H1 (cell line): ENCODE results near the gene ACAP1. TPM values are rescaled to one million over a fixed set of nuclear protein-coding genes. Genes with fewer than 3 reads are reported as not detected.
"Not testable (repeated sequence)": the region's sequence is repeated elsewhere in the genome, so short reads cannot be mapped to it uniquely, and the experiment has no call there.

Source experiments
- CTCF ChIA-PET: fragments of 300-600 bp; sonication (Branson Sonifier 250); formaldehyde crosslinking; loops from one replicate; lab custom pipeline; 2021; ENCODE audit not compliant: partially characterized antibody; lab: Charles Lee
- POLR2A ChIA-PET: fragments of 300-600 bp; sonication (Branson Sonifier 250); formaldehyde crosslinking; loops from one replicate; lab custom pipeline; 2021; ENCODE audit warnings: inconsistent platforms; ENCODE audit not compliant: partially characterized antibody; lab: Charles Lee
- DNase-seq, 2 experiments: peaks; one replicate each; pipeline versions ENCODE4 v3.0.0 to v3.0.0-alpha.2; 2010 to 2022; ENCODE audit warnings: low spot score in 2 of 2, low read depth in 1 of 2, mixed read lengths in 1 of 2
- FAIRE-seq: peaks from 2 replicates; lab custom pipeline; 2011; peaks lifted over from hg19 to GRCh38; lab: Jason Lieb, UNC
- H2AFZ ChIP-seq: 2 replicates; pipeline ENCODE4 v1.8.1; 2012; ENCODE audit warnings: low read length, inconsistent platforms
- H2AK5ac ChIP-seq: 2 replicates; pipeline ENCODE4 v1.6.1; 2013; ENCODE audit warnings: low read depth, low read length
- H2BK120ac ChIP-seq: replicated peaks from 2 replicates; pipeline ENCODE3; 2013; ENCODE audit warnings: low read depth, low read length, inconsistent platforms
- H2BK12ac ChIP-seq: 2 replicates; pipeline ENCODE4 v1.6.1; 2013; ENCODE audit warnings: low read depth, low read length
- H2BK15ac ChIP-seq: 2 replicates; pipeline ENCODE4 v1.6.1; 2013; ENCODE audit warnings: low read length
- H2BK20ac ChIP-seq: 2 replicates; pipeline ENCODE4 v1.6.1; 2013; ENCODE audit warnings: low read length
- H2BK5ac ChIP-seq: 2 replicates; pipeline ENCODE4 v1.6.1; 2013; ENCODE audit warnings: low read depth, low read length
- H3K14ac ChIP-seq: 2 replicates; pipeline ENCODE4 v1.6.1; 2013; ENCODE audit warnings: inconsistent platforms; ENCODE audit not compliant: insufficient read length
- H3K18ac ChIP-seq: 2 replicates; pipeline ENCODE4 v1.6.1; 2013; ENCODE audit warnings: low read length; ENCODE audit errors: extremely low read depth
- H3K23ac ChIP-seq: 2 replicates; pipeline ENCODE4 v1.6.1; 2013; ENCODE audit warnings: inconsistent platforms; ENCODE audit not compliant: insufficient read length
- H3K23me2 ChIP-seq: 2 replicates; pipeline ENCODE4 v1.6.1; 2013; ENCODE audit warnings: low read depth, low read length
- H3K27ac ChIP-seq: 2 replicates; pipeline ENCODE4 v1.6.1; 2011; ENCODE audit warnings: low read depth, low read length, inconsistent platforms
- H3K27me3 ChIP-seq, 4 experiments: replicated peaks in 1 of 4; 1 replicate in 1 of 4; 2 replicates in 3 of 4; pipeline versions ENCODE4 v1.6.1 to v1.8.1; 2011 to 2013; ENCODE audit warnings: low read length in 3 of 4, mild to moderate bottlenecking in 3 of 4, inconsistent platforms in 2 of 4, mixed read lengths in 2 of 4, moderate library complexity in 1 of 4; ENCODE audit not compliant: control insufficient read depth in 3 of 4, insufficient read depth in 3 of 4; ENCODE audit errors: extremely low read depth in 1 of 4
- H3K36me3 ChIP-seq, 4 experiments: 2 replicates each; pipeline versions ENCODE4 v1.6.1 to v1.8.1; 2011 to 2013; ENCODE audit warnings: mild to moderate bottlenecking in 4 of 4, low read length in 3 of 4, moderate library complexity in 2 of 4, control low read depth in 1 of 4, inconsistent platforms in 1 of 4; ENCODE audit not compliant: insufficient read depth in 4 of 4, control insufficient read depth in 2 of 4
- H3K4ac ChIP-seq: replicated peaks from 2 replicates; pipeline ENCODE3; 2013; ENCODE audit warnings: low read length, low read depth, mixed read lengths, inconsistent platforms; ENCODE audit not compliant: insufficient read length
- H3K4me1 ChIP-seq, 4 experiments: replicated peaks in 1 of 4; 1 replicate in 1 of 4; 2 replicates in 3 of 4; pipeline versions ENCODE4 v1.6.1 to v1.8.1; 2011 to 2013; ENCODE audit warnings: low read length in 3 of 4, inconsistent platforms in 2 of 4, mixed read lengths in 1 of 4; ENCODE audit not compliant: insufficient read depth in 4 of 4, control insufficient read depth in 3 of 4
- H3K4me2 ChIP-seq, 2 experiments: 2 replicates each; pipeline versions ENCODE4 v1.6.1 to v1.8.1; 2011 to 2013; ENCODE audit warnings: low read depth in 2 of 2, low read length in 2 of 2, control low read depth in 1 of 2, inconsistent platforms in 1 of 2, mild to moderate bottlenecking in 1 of 2; ENCODE audit not compliant: insufficient read depth in 1 of 2
- H3K4me3 ChIP-seq, 4 experiments: fragments of 200-600, 300-600 bp in 1 of 4; sonication (generic), shearing (Covaris generic), sonication (Bioruptor Twin) in 1 of 4; 2 replicates each; pipeline versions ENCODE4 v1.5.1 to v1.8.1; 2011 to 2016; ENCODE audit warnings: low read length in 4 of 4, low read depth in 3 of 4, control low read depth in 2 of 4, inconsistent platforms in 2 of 4, mild to moderate bottlenecking in 2 of 4, mixed read lengths in 1 of 4, moderate library complexity in 1 of 4; ENCODE audit not compliant: insufficient read depth in 2 of 4; ENCODE audit errors: extremely low read depth in 1 of 4
- H3K56ac ChIP-seq: replicated peaks from 2 replicates; pipeline ENCODE3; 2013; ENCODE audit warnings: low read depth, mild to moderate bottlenecking, mixed read lengths, low read length, inconsistent platforms; ENCODE audit not compliant: insufficient read length
- H3K79me1 ChIP-seq: 2 replicates; pipeline ENCODE4 v1.6.1; 2013; ENCODE audit warnings: low read depth, low read length, control low read depth
- H3K79me2 ChIP-seq, 2 experiments: 2 replicates each; pipeline versions ENCODE4 v1.6.1 to v1.8.1; 2012 to 2013; ENCODE audit warnings: low read length in 2 of 2, mild to moderate bottlenecking in 2 of 2, inconsistent platforms in 1 of 2; ENCODE audit not compliant: insufficient read depth in 2 of 2, control insufficient read depth in 1 of 2
- H3K9ac ChIP-seq, 4 experiments: replicated peaks in 1 of 4; 1 replicate in 1 of 4; 2 replicates in 3 of 4; pipeline versions ENCODE4 v1.6.1 to v1.8.1; 2011 to 2013; ENCODE audit warnings: low read depth in 3 of 4, low read length in 3 of 4, control low read depth in 2 of 4, mild to moderate bottlenecking in 2 of 4, moderate library complexity in 2 of 4, inconsistent platforms in 1 of 4; ENCODE audit errors: extremely low read depth in 1 of 4
- H3K9me3 ChIP-seq, 2 experiments: 2 replicates each; pipeline versions ENCODE4 v1.6.1 to v1.8.1; 2012 to 2013; ENCODE audit warnings: mild to moderate bottlenecking in 2 of 2, moderate library complexity in 2 of 2, control low read depth in 1 of 2, inconsistent platforms in 1 of 2, low read depth in 1 of 2, low read length in 1 of 2, mixed read lengths in 1 of 2; ENCODE audit not compliant: insufficient read depth in 2 of 2
- H4K20me1 ChIP-seq, 2 experiments: replicated peaks in 1 of 2; 2 replicates each; pipeline versions ENCODE3 to v1.8.1; 2011 to 2013; ENCODE audit warnings: inconsistent platforms in 2 of 2, low read length in 2 of 2, mild to moderate bottlenecking in 1 of 2; ENCODE audit not compliant: insufficient read depth in 2 of 2, control insufficient read depth in 1 of 2
- H4K5ac ChIP-seq: 2 replicates; pipeline ENCODE4 v1.6.1; 2013; ENCODE audit warnings: low read length, low read depth, mixed read lengths, inconsistent platforms; ENCODE audit not compliant: insufficient read length
- H4K8ac ChIP-seq: 2 replicates; pipeline ENCODE4 v1.8.0; 2013; ENCODE audit warnings: mild to moderate bottlenecking, moderate library complexity, low read length, inconsistent platforms; ENCODE audit not compliant: insufficient read depth; ENCODE audit errors: extremely low read depth
- H4K91ac ChIP-seq: replicated peaks from 2 replicates; pipeline ENCODE3; 2013; ENCODE audit warnings: low read length, mixed read lengths, inconsistent platforms; ENCODE audit not compliant: insufficient read length
- WGBS, 2 experiments: shearing (Covaris generic) in 1 of 2; methylation state at CpG; one replicate each; pipeline versions ENCODE4 v1.1.6 to v1.1.7; 2013 to 2015; ENCODE audit warnings: low lambda C conversion rate in 2 of 2, mixed read lengths in 2 of 2, inconsistent platforms in 1 of 2, low coverage in 1 of 2, missing lambda C conversion rate in 1 of 2; ENCODE audit not compliant: insufficient replicate concordance in 2 of 2, insufficient coverage in 1 of 2, insufficient read length in 1 of 2; ENCODE audit errors: extremely low coverage in 1 of 2, missing lambda C conversion rate in 1 of 2; 5-methylcytosine and 5-hydroxymethylcytosine counted together
- polyA plus RNA-seq, 7 experiments: library from polyadenylated mRNA; depleted of rRNA in 3 of 7; stranded (reverse) in 5 of 7; unstranded in 2 of 7; fragments of >200 nt in 5 of 7; fragments of 200-250 nt in 2 of 7; gene quantifications; 1 replicate in 5 of 7; 2 replicates in 1 of 7; 4 replicates in 1 of 7; pipeline versions ENCODE4 v1.2.1 to v1.2.3, GENCODE V29; 2011 to 2013; ENCODE audit warnings: missing spikeins in 2 of 7, mixed read lengths in 2 of 7
- total RNA-seq: library from RNA; stranded (reverse); fragmentation: NEBNext Ultra II Directional; extraction: Animal tissue kit (Norgen Biotek cat#: 25700); gene quantifications from 2 replicates; pipeline ENCODE4 v1.2.1, GENCODE V29; 2021

The ACAP1 gene
- total and polyA plus RNA-seq, 2 of the 8 experiments (the other 6 are each of a cell fraction or from before 2014, with no cell fraction given), result 11.9 to 45.1 TPM

- H2BK12ac ChIP-seq, H3K79me1 ChIP-seq, H3K79me2 ChIP-seq, H3K9ac ChIP-seq, H2BK5ac ChIP-seq, H3K56ac ChIP-seq, H3K14ac ChIP-seq, H3K23me2 ChIP-seq, FAIRE-seq, H3K36me3 ChIP-seq, H4K5ac ChIP-seq, H3K18ac ChIP-seq, H3K9me3 ChIP-seq, DNase-seq, H2AK5ac ChIP-seq, H2BK120ac ChIP-seq, H4K8ac ChIP-seq, H3K27me3 ChIP-seq, H3K27ac ChIP-seq, H3K23ac ChIP-seq, H4K20me1 ChIP-seq, H2BK20ac ChIP-seq, H2BK15ac ChIP-seq, H3K4ac ChIP-seq: not testable (repeated sequence)
- Histone ChIP-seq H3K4me1 (peaks cover 0 to 11% (median 4%) of the 10 kb centered on the region in 4 experiments; a peak in 5 of 7 replicates), H3K4me2 (peak overlapping the region; percentile 51 to 52), H3K4me3 (peak overlapping the region in 1 of 4 experiments; percentile 37; a peak in 1 of 8 replicates), H4K91ac (peak overlapping the region; percentile 15), H2AFZ (peak overlapping the region; percentile 1; the same call in 1 of the 2 replicates)
- CTCF ChIA-PET, result interaction anchor here (0.6 to 2.5 kb wide), 8 partner anchors 13 to 192 kb away, joined by 3 to 16 read pairs (median 3); partner anchors contain the start of gene TMEM95
- 76% methylated on average over 5 of the region's 5 CpGs; no CpG with 5 or more reads in 1 of the 2 experiments for WGBS, 2 experiments
- POLR2A ChIA-PET, result interaction anchor here (0.6 to 2.7 kb wide), 11 partner anchors 12 to 205 kb away, joined by 3 to 10 read pairs (median 3); partner anchors contain the start of genes POLR2A, TMEM256, TMEM95 and TNK1
Measured at GRCh38 chr17:7368599-7368994, 32.3 kb downstream of the ACAP1 start.
